Chondrocyte (in vitro differentiated cells): ENCODE data around the gene MAP4K2. TPM values are rescaled to one million over a fixed set of nuclear protein-coding genes. Genes with fewer than 3 reads are reported as not detected.

Experiments
- DNase-seq: peaks from one replicate; pipeline ENCODE4 v3.0.0; 2021; ENCODE audit warnings: mixed read lengths, low spot score
- H3K27ac Mint-ChIP-seq: one replicate; pipeline ENCODE4 v1.8.0; 2021; ENCODE audit warnings: mild to moderate bottlenecking, moderate library complexity, mixed read lengths; ENCODE audit not compliant: unreplicated experiment
- H3K27me3 Mint-ChIP-seq: 2 replicates; pipeline ENCODE4 v1.8.0; 2021; ENCODE audit warnings: low read depth, mixed read lengths
- H3K36me3 Mint-ChIP-seq: 2 replicates; pipeline ENCODE4 v1.8.0; 2021; ENCODE audit warnings: low read depth, mixed read lengths
- H3K4me1 Mint-ChIP-seq: 2 replicates; pipeline ENCODE4 v1.8.0; 2021; ENCODE audit warnings: low read depth, mild to moderate bottlenecking, mixed read lengths
- H3K4me3 Mint-ChIP-seq: one replicate; pipeline ENCODE4 v1.8.0; 2021; ENCODE audit warnings: mild to moderate bottlenecking, moderate library complexity, mixed read lengths; ENCODE audit not compliant: unreplicated experiment
- H3K9me3 Mint-ChIP-seq: 2 replicates; pipeline ENCODE4 v1.8.0; 2021; ENCODE audit warnings: low read depth, mixed read lengths
- total RNA-seq: library from RNA; stranded (reverse); gene quantifications from 3 replicates; pipeline ENCODE4 v1.2.1, GENCODE V29; 2021
- TF ChIP-seq, protein P1 (sequence below): fragments of 200-600 bp; sonication (generic); IDR thresholded peaks from 2 replicates; pipeline ENCODE4 v1.5.0; 2021; ENCODE audit warnings: antibody characterized with exemption, mild to moderate bottlenecking, moderate library complexity

The MAP4K2 gene
- total RNA-seq, 1 donor from 2014 or later, result 13.4 TPM

DNA sequence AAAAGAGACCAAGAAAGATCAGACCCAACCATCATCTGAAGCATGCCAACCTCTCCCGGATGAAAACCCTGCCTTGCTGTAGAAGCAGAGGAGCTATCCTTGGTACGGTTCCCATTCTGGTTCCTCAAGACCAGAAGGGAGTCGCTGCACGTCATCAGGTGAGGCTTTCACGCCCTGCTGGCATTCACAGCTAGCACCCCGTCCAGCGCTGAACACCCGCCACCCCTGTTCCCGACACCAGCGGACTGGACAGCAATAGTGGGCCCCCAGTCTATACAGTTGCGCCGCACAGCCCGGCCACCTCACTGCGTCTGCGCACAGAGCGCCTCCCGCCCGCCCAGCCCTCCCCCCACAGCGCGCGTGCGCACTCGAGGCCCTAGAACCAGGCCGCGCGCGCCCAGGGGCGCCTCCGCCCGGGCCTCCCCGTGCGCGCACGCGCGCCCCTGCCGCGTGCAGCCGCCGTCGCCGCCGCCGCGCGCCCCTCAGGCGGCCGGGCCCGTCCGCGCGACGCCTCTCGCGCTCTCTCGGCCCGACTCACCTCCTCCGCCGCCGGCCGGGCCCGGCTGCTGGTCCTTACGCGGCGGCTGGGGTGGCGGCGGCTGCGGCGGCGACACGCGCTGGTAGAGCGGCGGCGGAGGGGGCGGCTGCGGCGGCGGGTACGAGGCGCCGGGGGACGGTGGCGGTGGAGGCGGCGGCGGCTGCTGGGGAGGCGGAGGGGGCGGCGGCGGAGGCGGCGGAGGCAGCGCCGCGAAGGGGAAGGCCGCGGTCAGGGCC, 25.4 kb downstream of the MAP4K2 start:
- H3K36me3 Mint-ChIP-seq, result peaks cover 26% of the 10 kb centered on the region
- no peaks in the 10 kb centered on the region for H3K9me3 Mint-ChIP-seq
- peak overlapping the region; percentile 93 for H3K27ac Mint-ChIP-seq
- TF ChIP-seq, protein P1, sequence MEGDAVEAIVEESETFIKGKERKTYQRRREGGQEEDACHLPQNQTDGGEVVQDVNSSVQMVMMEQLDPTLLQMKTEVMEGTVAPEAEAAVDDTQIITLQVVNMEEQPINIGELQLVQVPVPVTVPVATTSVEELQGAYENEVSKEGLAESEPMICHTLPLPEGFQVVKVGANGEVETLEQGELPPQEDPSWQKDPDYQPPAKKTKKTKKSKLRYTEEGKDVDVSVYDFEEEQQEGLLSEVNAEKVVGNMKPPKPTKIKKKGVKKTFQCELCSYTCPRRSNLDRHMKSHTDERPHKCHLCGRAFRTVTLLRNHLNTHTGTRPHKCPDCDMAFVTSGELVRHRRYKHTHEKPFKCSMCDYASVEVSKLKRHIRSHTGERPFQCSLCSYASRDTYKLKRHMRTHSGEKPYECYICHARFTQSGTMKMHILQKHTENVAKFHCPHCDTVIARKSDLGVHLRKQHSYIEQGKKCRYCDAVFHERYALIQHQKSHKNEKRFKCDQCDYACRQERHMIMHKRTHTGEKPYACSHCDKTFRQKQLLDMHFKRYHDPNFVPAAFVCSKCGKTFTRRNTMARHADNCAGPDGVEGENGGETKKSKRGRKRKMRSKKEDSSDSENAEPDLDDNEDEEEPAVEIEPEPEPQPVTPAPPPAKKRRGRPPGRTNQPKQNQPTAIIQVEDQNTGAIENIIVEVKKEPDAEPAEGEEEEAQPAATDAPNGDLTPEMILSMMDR, result no peak
- peak; percentile 90 for DNase-seq
- H3K4me1 Mint-ChIP-seq, result peaks cover 33% of the 10 kb centered on the region
- no peaks in the 10 kb centered on the region for H3K27me3 Mint-ChIP-seq
- H3K4me3 Mint-ChIP-seq, result peak overlapping the region; percentile 76

DNA sequence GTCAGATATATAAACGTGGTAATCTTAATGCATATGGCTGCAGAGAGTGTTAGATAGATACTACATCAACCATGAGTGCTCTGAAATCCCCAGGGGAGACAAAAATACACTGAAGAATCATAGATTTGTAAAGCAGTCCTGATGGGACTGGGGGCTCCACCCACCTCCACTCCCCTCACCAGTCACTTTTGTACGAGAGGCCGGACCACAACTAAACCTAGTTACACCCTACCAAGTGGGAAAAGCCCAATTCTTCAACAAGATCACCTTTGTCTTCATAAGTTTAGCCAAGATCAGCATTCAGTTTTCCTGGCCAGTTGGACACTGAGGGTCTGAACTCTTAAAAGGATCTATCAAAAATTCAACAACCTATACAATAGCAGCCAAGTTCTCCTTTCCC, 26.1 kb downstream of the MAP4K2 start:
- no peak for DNase-seq
- H3K27ac Mint-ChIP-seq, result peak overlapping the region; percentile 93
- peak overlapping the region; percentile 76 for H3K4me3 Mint-ChIP-seq
- H3K36me3 Mint-ChIP-seq, result peaks cover 31% of the 10 kb centered on the region
- no peaks in the 10 kb centered on the region for H3K9me3 Mint-ChIP-seq
- TF ChIP-seq, protein P1, result no peak
- no peaks in the 10 kb centered on the region for H3K27me3 Mint-ChIP-seq
- H3K4me1 Mint-ChIP-seq, result peaks cover 33% of the 10 kb centered on the region

DNA sequence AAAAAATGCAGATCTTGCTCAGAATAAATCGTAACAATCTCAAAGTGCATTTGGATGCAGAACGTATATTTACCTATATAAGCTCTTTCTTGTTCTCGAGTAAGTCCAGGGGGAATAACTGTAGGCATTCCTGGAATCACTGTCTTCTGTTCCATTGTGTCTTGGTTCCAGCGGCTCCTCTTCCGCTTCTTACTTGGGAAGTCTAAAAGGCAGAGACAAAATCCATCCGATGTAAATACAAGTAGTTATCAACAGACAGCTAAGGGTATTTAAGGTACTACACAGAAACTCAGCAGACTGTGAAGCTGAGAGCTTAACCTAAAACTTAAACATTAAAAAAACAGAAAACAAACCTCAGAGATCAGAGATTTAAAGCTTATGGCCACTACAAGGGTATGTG, 26.6 kb downstream of the MAP4K2 start:
- Mint-ChIP-seq H3K9me3 (no peaks in the 10 kb centered on the region), H3K27ac (peak overlapping the region; percentile 93), H3K36me3 (peaks cover 34% of the 10 kb centered on the region), H3K4me3 (peak overlapping the region; percentile 76), H3K4me1 (peaks cover 33% of the 10 kb centered on the region), H3K27me3 (no peaks in the 10 kb centered on the region)
- no peak for DNase-seq
- TF ChIP-seq, protein P1, result no peak

DNA sequence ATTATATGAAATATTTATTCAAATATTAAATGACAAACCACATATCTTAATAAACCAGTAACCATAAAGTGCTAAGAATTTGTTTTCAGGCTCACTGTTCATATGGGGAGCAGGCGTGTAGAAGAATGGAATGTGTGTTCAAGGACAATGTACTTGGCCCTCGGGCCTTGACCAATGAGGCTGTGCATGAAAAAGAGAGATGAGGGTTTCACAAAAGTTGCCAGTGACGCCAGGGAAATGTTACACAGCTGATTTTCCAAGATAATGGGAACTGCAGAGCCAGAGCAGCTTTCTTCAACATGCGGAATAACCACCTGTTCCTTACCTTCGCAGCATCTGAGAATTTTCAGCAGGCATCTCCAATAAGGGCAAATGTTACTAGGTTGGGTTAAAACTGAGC, 28.9 kb downstream of the MAP4K2 start:
- no peaks in the 10 kb centered on the region for H3K9me3 Mint-ChIP-seq
- peaks cover 50% of the 10 kb centered on the region for H3K36me3 Mint-ChIP-seq
- no peaks in the 10 kb centered on the region for H3K27me3 Mint-ChIP-seq
- peaks cover 28% of the 10 kb centered on the region for H3K4me1 Mint-ChIP-seq
- no peak overlapping the region for H3K4me3 Mint-ChIP-seq
- TF ChIP-seq, protein P1, result no peak
- no peak for DNase-seq
- no peak overlapping the region for H3K27ac Mint-ChIP-seq

DNA sequence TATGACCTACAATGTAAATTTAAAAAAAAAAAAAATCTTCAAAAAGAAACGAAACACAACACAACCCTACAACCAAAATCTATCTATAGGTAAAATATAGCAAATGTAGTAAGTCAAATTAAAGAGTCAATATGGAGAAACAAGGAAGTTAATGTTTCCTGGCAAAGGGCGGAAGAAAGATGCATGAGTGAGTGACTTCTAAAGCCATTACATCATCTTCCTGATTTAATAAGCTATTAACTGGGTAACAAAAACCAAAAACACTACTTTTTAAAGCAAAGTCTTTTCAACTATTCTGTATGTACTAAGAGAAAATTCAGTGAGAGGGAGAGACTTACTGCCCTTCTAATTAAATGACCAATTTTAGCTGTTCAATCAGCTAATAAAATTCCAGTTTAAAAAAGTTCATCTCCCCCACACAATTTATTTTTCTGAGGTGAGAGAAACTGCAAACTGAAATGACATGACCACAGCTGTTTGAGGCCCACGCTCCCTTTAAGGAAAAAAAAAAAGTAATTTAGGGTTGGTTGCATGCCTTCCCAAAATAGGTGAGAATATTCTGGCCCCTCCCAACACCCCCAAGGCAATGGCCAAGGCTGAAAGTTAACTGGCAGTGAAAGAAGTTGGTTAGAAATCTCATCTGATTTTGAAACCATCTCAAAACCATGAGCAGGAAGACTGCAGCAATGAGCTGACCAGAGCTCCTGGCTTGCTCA, 30.6 kb downstream of the MAP4K2 start:
- H3K4me3 Mint-ChIP-seq, result no peak overlapping the region
- no peak for DNase-seq
- TF ChIP-seq, protein P1, result no peak
- no peaks in the 10 kb centered on the region for H3K9me3 Mint-ChIP-seq
- H3K27ac Mint-ChIP-seq, result no peak overlapping the region
- peaks cover 25% of the 10 kb centered on the region for H3K4me1 Mint-ChIP-seq
- peaks cover 66% of the 10 kb centered on the region for H3K36me3 Mint-ChIP-seq
- H3K27me3 Mint-ChIP-seq, result no peaks in the 10 kb centered on the region
